KMS-11 (cell line): ENCODE measurements around the gene CLDN7.

ENCODE experiments used
- H2AFZ ChIP-seq: fragments of 200-600 bp; sonication (generic); 2 replicates; pipeline ENCODE4 v1.6.1; 2016; ENCODE audit warnings: antibody characterized with exemption, mixed run types, low read depth
- H3K27ac ChIP-seq: fragments of 200-600 bp; sonication (generic); 2 replicates; pipeline ENCODE4 v1.6.1; 2016; ENCODE audit warnings: mild to moderate bottlenecking, mixed run types
- H3K27me3 ChIP-seq: fragments of 200-600 bp; sonication (generic); 2 replicates; pipeline ENCODE4 v1.6.1; 2017; ENCODE audit warnings: mild to moderate bottlenecking, low read depth, mixed run types, moderate library complexity; ENCODE audit not compliant: insufficient read depth
- H3K36me3 ChIP-seq: fragments of 200-600 bp; sonication (generic); 2 replicates; pipeline ENCODE4 v1.6.1; 2017; ENCODE audit warnings: mild to moderate bottlenecking, mixed run types; ENCODE audit not compliant: insufficient read depth
- H3K4me1 ChIP-seq: fragments of 200-600 bp; sonication (generic); 2 replicates; pipeline ENCODE4 v1.6.1; 2016; ENCODE audit warnings: mild to moderate bottlenecking, low read depth, mixed run types; ENCODE audit not compliant: poor library complexity, severe bottlenecking
- H3K4me2 ChIP-seq: fragments of 200-600 bp; sonication (generic); 2 replicates; pipeline ENCODE4 v1.7.0; 2016; ENCODE audit warnings: mild to moderate bottlenecking, mixed run types
- H3K4me3 ChIP-seq: fragments of 200-600 bp; sonication (generic); IDR thresholded peaks from 2 replicates; pipeline ENCODE4 v1.6.1; 2017; ENCODE audit warnings: low read depth, low read length, mixed read lengths; ENCODE audit not compliant: insufficient read depth
- H3K79me2 ChIP-seq: fragments of 200-600 bp; sonication (generic); 2 replicates; pipeline ENCODE4 v1.6.1; 2016; ENCODE audit warnings: low read depth, mixed run types; ENCODE audit not compliant: insufficient read depth
- H3K9ac ChIP-seq: fragments of 200-600 bp; sonication (generic); 2 replicates; pipeline ENCODE4 v1.6.1; 2016; ENCODE audit warnings: mild to moderate bottlenecking, mixed run types
- H4K20me1 ChIP-seq: fragments of 200-600 bp; sonication (generic); 2 replicates; pipeline ENCODE4 v1.6.1; 2016; ENCODE audit warnings: mild to moderate bottlenecking, mixed run types; ENCODE audit not compliant: insufficient read depth
- TF ChIP-seq, protein P1 (sequence below): fragments of 200-600 bp; sonication (generic); conservative IDR thresholded peaks from 2 replicates; pipeline ENCODE4 v1.6.1; 2017; ENCODE audit warnings: low read depth, mild to moderate bottlenecking, antibody characterized with exemption, low read length, moderate library complexity, mixed read lengths

The CLDN7 gene

GRCh38 chr17:7289256-7290032 lies 27.2 kb upstream of the CLDN7 start:
- Histone ChIP-seq H3K27me3 (0 out of 2 replicates have a peak, but pooled peaks cover 2% of the 10 kb centered on the region), H4K20me1 (no peaks in the 10 kb centered on the region), H3K36me3 (no peaks in the 10 kb centered on the region), H2AFZ (no peak overlapping the region), H3K79me2 (no peaks in the 10 kb centered on the region), H3K9ac (no peak overlapping the region), H3K4me3 (no peak overlapping the region), H3K4me2 (no peak overlapping the region), H3K27ac (no peak overlapping the region), H3K4me1 (no peaks in the 10 kb centered on the region)
- TF ChIP-seq, protein P1, sequence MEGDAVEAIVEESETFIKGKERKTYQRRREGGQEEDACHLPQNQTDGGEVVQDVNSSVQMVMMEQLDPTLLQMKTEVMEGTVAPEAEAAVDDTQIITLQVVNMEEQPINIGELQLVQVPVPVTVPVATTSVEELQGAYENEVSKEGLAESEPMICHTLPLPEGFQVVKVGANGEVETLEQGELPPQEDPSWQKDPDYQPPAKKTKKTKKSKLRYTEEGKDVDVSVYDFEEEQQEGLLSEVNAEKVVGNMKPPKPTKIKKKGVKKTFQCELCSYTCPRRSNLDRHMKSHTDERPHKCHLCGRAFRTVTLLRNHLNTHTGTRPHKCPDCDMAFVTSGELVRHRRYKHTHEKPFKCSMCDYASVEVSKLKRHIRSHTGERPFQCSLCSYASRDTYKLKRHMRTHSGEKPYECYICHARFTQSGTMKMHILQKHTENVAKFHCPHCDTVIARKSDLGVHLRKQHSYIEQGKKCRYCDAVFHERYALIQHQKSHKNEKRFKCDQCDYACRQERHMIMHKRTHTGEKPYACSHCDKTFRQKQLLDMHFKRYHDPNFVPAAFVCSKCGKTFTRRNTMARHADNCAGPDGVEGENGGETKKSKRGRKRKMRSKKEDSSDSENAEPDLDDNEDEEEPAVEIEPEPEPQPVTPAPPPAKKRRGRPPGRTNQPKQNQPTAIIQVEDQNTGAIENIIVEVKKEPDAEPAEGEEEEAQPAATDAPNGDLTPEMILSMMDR: no peak

DNA sequence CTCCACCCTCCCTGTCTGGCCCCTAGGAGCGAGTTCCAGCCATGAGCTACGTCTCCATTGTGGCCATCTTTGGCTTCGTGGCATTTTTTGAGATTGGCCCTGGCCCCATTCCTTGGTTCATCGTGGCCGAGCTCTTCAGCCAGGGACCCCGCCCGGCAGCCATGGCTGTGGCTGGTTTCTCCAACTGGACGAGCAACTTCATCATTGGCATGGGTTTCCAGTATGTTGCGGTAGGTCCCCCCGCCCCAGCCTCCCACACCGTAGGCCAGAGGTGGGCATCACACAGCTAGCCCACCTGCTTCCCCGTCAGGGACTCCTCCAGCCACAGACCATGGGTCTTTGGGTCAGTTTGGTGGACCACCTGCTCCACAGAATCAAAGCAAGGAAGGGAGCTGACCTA lies 23.4 kb upstream of the CLDN7 start:
- H4K20me1 ChIP-seq: no peaks in the 10 kb centered on the region
- 0 out of 2 replicates have a peak, but pooled peaks cover 2% of the 10 kb centered on the region for H3K27me3 ChIP-seq
- no peaks in the 10 kb centered on the region for H3K4me1 ChIP-seq
- no peaks in the 10 kb centered on the region for H3K36me3 ChIP-seq
- H3K4me2 ChIP-seq: no peak overlapping the region
- H3K9ac ChIP-seq: no peak overlapping the region
- no peak overlapping the region for H2AFZ ChIP-seq
- H3K4me3 ChIP-seq: no peak overlapping the region
- H3K27ac ChIP-seq: no peak overlapping the region
- no peaks in the 10 kb centered on the region for H3K79me2 ChIP-seq
- TF ChIP-seq, protein P1: no peak

DNA sequence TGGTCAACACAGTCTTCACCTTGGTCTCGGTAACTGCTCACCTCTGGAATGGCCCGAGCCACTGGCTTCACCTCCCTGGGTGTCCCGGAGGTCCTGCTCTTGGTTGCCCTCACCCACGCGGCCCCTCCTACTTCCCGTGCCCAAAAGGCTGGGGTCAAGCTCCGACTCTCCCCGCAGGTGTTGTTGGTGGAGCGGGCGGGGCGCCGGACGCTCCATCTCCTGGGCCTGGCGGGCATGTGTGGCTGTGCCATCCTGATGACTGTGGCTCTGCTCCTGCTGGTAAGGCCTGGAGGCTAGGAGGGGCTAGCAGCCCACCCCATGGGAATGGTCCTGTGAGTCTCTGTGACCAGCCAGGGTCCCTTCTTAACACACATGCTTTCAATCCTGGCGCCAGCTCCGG lies 22.6 kb upstream of the CLDN7 start:
- TF ChIP-seq, protein P1: no peak
- H3K27me3 ChIP-seq: no peaks in the 10 kb centered on the region
- no peak overlapping the region for H3K9ac ChIP-seq

GRCh38 chr17:7283471-7284216 lies 21.4 kb upstream of the CLDN7 start:
- no peaks in the 10 kb centered on the region for H3K36me3 ChIP-seq
- no peak overlapping the region for H3K9ac ChIP-seq
- H3K27me3 ChIP-seq: no peaks in the 10 kb centered on the region
- no peak overlapping the region for H2AFZ ChIP-seq
- H3K4me3 ChIP-seq: no peak overlapping the region
- TF ChIP-seq, protein P1: no peak
- no peaks in the 10 kb centered on the region for H3K79me2 ChIP-seq
- H3K4me1 ChIP-seq: no peaks in the 10 kb centered on the region
- H4K20me1 ChIP-seq: no peaks in the 10 kb centered on the region
- no peak overlapping the region for H3K4me2 ChIP-seq
- no peak overlapping the region for H3K27ac ChIP-seq

More for the DNA sequence above, 22.6 kb upstream of the CLDN7 start:
- Histone ChIP-seq H3K4me1 (no peaks in the 10 kb centered on the region), H2AFZ (no peak overlapping the region), H3K27ac (no peak overlapping the region), H3K36me3 (no peaks in the 10 kb centered on the region), H3K79me2 (no peaks in the 10 kb centered on the region), H4K20me1 (no peaks in the 10 kb centered on the region), H3K4me2 (no peak overlapping the region), H3K4me3 (no peak overlapping the region)
